Measurements from ENCODE around the gene ZNF19. TPM values are rescaled to one million over a fixed set of nuclear protein-coding genes. Genes with fewer than 3 reads are reported as not detected.

ZNF19 gene
- total and polyA plus RNA-seq, 4 donors, result 0.73 to 2.7 (median 1.9) TPM

DNA sequence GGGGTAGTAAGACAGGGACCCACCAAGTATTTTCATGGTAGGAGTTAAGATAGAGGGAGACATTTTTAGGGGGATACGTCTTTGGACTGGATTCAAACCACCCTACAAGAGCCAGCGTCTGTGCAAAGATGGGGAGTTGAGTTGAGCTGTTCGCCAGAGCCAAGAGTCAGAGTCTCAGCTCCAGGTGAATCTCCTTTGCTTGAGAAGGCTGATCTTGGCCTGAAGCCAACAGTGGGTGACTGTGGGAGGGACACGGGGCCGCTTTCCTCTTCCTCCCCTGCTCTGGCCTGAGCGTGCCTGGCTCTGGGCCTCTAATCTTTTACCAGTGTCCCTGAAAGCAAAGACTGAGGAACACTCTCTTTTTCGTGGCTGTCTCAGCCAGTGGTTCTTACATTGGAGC lies 52.7 kb downstream of the ZNF19 start (continued):
- TF ChIP-seq, protein P1, sequence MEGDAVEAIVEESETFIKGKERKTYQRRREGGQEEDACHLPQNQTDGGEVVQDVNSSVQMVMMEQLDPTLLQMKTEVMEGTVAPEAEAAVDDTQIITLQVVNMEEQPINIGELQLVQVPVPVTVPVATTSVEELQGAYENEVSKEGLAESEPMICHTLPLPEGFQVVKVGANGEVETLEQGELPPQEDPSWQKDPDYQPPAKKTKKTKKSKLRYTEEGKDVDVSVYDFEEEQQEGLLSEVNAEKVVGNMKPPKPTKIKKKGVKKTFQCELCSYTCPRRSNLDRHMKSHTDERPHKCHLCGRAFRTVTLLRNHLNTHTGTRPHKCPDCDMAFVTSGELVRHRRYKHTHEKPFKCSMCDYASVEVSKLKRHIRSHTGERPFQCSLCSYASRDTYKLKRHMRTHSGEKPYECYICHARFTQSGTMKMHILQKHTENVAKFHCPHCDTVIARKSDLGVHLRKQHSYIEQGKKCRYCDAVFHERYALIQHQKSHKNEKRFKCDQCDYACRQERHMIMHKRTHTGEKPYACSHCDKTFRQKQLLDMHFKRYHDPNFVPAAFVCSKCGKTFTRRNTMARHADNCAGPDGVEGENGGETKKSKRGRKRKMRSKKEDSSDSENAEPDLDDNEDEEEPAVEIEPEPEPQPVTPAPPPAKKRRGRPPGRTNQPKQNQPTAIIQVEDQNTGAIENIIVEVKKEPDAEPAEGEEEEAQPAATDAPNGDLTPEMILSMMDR (IDR thresholded peaks at IDR 0.05; ENCODE audit: low read depth, low read length, missing input control), result no peak
- TF ChIP-seq TAF1 (conservative IDR thresholded peaks at IDR 0.05) (no peak), EGR1 (IDR thresholded peaks at IDR 0.05; ENCODE audit: low read depth in 2 of 2) (no peak), HNF4G (IDR thresholded peaks at IDR 0.05) (no peak), RAD21 (IDR thresholded peaks at IDR 0.05) (no peak), ATF3 (IDR thresholded peaks at IDR 0.05) (no peak), NR2F2 (IDR thresholded peaks at IDR 0.05) (no peak), SP1 (IDR thresholded peaks at IDR 0.05) (no peak), GABPA (IDR thresholded peaks at IDR 0.05 in 1 of 2, conservative IDR thresholded peaks at IDR 0.05 in 1 of 2) (no peak), RXRA (IDR thresholded peaks at IDR 0.05) (no peak)

DNA sequence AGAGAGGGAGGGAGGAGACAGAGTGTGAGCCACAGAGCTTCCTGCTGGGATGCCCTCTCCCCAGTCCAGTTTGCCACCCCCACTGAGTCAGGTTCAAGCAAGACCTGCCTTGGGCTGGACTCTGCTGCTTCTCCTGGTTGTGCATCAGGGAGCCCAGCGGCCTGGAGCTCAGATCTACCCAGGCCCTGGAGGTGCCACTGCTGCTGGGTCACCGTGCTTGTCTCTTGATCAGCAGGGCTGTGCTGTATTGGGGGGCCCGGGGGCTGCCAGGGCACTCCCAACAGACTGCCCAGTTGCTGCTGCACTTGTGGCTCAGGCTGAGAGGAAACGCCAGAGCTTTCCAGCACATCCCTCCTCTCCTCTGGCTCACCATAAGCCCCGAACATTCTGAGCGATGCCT lies 56.2 kb downstream of the ZNF19 start:
- no peaks in the 10 kb centered on the region for H3K36me3 ChIP-seq (ENCODE audit: control insufficient read depth in 4 of 4, insufficient read depth in 3 of 4, low read depth in 1 of 4, low read length in 3 of 4)
- no peak for DNase-seq (ENCODE audit: low spot score)
- H3K9ac ChIP-seq (ENCODE audit: low read depth in 1 of 2, low read length in 2 of 2), result no peak overlapping the region
- peaks cover 0 to 3% (median 1%) of the 10 kb centered on the region in 4 donors for H3K27me3 ChIP-seq (ENCODE audit: control insufficient read depth in 4 of 4, insufficient read depth in 4 of 4, low read length in 3 of 4)
- no peaks in the 10 kb centered on the region for H3K4me1 ChIP-seq (ENCODE audit: control insufficient read depth in 4 of 4, insufficient read depth in 4 of 4, low read length in 3 of 4)
- peaks cover 0 to 4% (median 2%) of the 10 kb centered on the region in 4 donors for H3K9me3 ChIP-seq (ENCODE audit: control insufficient read depth in 4 of 4, low read length in 3 of 4)
- TF ChIP-seq HNF4A (conservative IDR thresholded peaks at IDR 0.05) (no peak), YY1 (IDR thresholded peaks at IDR 0.05) (no peak), HNF4G (IDR thresholded peaks at IDR 0.05) (no peak), NR2F2 (IDR thresholded peaks at IDR 0.05) (no peak), REST (IDR thresholded peaks at IDR 0.05) (no peak), FOXA2 (IDR thresholded peaks at IDR 0.05) (no peak)
- TF ChIP-seq, protein P1 (IDR thresholded peaks at IDR 0.05; ENCODE audit: low read depth, low read length, missing input control), result no peak
- no peak overlapping the region for H3K27ac ChIP-seq (ENCODE audit: low read depth in 1 of 2, low read length in 2 of 2)
- 72% methylated on average over 6 of the region's 6 CpGs for WGBS
- H3K4me3 ChIP-seq (ENCODE audit: low read depth in 1 of 3, low read length in 3 of 3), result no peak overlapping the region

Data from liver (tissue), 9 donors.